NAMALWA (cell line): ENCODE measurements around the gene SPATA12.

Source experiments
- DNase-seq: peaks from one replicate; pipeline ENCODE4 v3.0.0-alpha.2; 2015; ENCODE audit warnings: low spot score

The SPATA12 gene

GRCh38 chr3:57060089-57060821, at the start of gene SPATA12:
Gene SPATA12 (plus strand): TSS chr3:57060664. CDS start chr3:57073695, 13,031 bp downstream.
- DNase-seq = no peak

GRCh38 chr3:57011022-57011421, 49.4 kb upstream of the SPATA12 start:
- no peak for DNase-seq

- no peak for DNase-seq
These were observed 47.6 kb upstream of the SPATA12 start for GRCh38 chr3:57012847-57013246.

- DNase-seq = no peak
These were observed 45.1 kb upstream of the SPATA12 start for GRCh38 chr3:57015350-57015729.

- no peak for DNase-seq
These were observed 44.6 kb upstream of the SPATA12 start for GRCh38 chr3:57015912-57016311.

GRCh38 chr3:57017459-57017845, 43.0 kb upstream of the SPATA12 start:
- no peak for DNase-seq

GRCh38 chr3:57018246-57018645, 42.2 kb upstream of the SPATA12 start:
- DNase-seq = no peak

GRCh38 chr3:57019057-57019456, 41.4 kb upstream of the SPATA12 start:
- DNase-seq = no peak

GRCh38 chr3:57025237-57025636, 35.2 kb upstream of the SPATA12 start:
- no peak for DNase-seq

- DNase-seq = no peak
These were observed 33.5 kb upstream of the SPATA12 start for GRCh38 chr3:57026944-57027343.

GRCh38 chr3:57029383-57029782, 31.1 kb upstream of the SPATA12 start:
- DNase-seq = no peak

- no peak for DNase-seq
These were observed 30.5 kb upstream of the SPATA12 start for GRCh38 chr3:57029924-57030323.

GRCh38 chr3:57030721-57031120, 29.7 kb upstream of the SPATA12 start:
- no peak for DNase-seq

GRCh38 chr3:57031631-57032541, 28.6 kb upstream of the SPATA12 start:
- no peak for DNase-seq

GRCh38 chr3:57036952-57037351, 23.5 kb upstream of the SPATA12 start:
- DNase-seq = no peak

- DNase-seq = no peak
These were observed 21.8 kb upstream of the SPATA12 start for GRCh38 chr3:57038466-57039164.

- DNase-seq = no peak
These were observed 18.8 kb upstream of the SPATA12 start for GRCh38 chr3:57041674-57042073.

- no peak for DNase-seq
These were observed 16.9 kb upstream of the SPATA12 start for GRCh38 chr3:57043518-57043917.

GRCh38 chr3:57046101-57046765, 14.2 kb upstream of the SPATA12 start:
- DNase-seq = no peak

GRCh38 chr3:57048052-57048671, 12.3 kb upstream of the SPATA12 start:
- DNase-seq = no peak

GRCh38 chr3:57048728-57049127, 11.7 kb upstream of the SPATA12 start:
- no peak for DNase-seq

- DNase-seq = no peak
These were observed 7.8 kb upstream of the SPATA12 start for GRCh38 chr3:57052662-57053061.
